PFSK-1 (cell line): ENCODE data around the gene RRP1.

Source experiments
- FOXP2 ChIP-seq: optimal IDR thresholded peaks from 2 replicates; pipeline ENCODE3; 2011; ENCODE audit warnings: borderline replicate concordance, control low read depth, inconsistent platforms; ENCODE audit not compliant: insufficient read depth; ENCODE audit errors: extremely low read length, extremely low read depth
- POLR2AphosphoS5 ChIP-seq: IDR thresholded peaks from 2 replicates; pipeline ENCODE4 v1.6.1; 2012; ENCODE audit warnings: low read depth, mild to moderate bottlenecking, control low read depth, low read length, moderate library complexity
- REST ChIP-seq, 2 experiments: IDR thresholded peaks; 2 replicates each; pipeline versions ENCODE4 v1.6.1 to v1.8.0; 2011 to 2012; ENCODE audit warnings: low read depth in 2 of 2, low read length in 2 of 2, control low read depth in 1 of 2, inconsistent platforms in 1 of 2, mild to moderate bottlenecking in 1 of 2, moderate library complexity in 1 of 2; ENCODE audit not compliant: insufficient read depth in 1 of 2
- SIN3A ChIP-seq: IDR thresholded peaks from 2 replicates; pipeline ENCODE4 v1.6.1; 2012; ENCODE audit warnings: mild to moderate bottlenecking, low read length, moderate library complexity, borderline replicate concordance; ENCODE audit not compliant: insufficient read depth
- TAF1 ChIP-seq: IDR thresholded peaks from 2 replicates; pipeline ENCODE4 v1.6.1; 2012; ENCODE audit warnings: low read length, control low read depth, borderline replicate concordance; ENCODE audit not compliant: insufficient read depth

The RRP1 gene

GRCh38 chr21:43760391-43760958 lies 28.9 kb upstream of the RRP1 start:
- TF ChIP-seq TAF1 (no peak), REST (IDR thresholded peaks at IDR 0.05; ENCODE audit: insufficient read depth in 1 of 2, low read depth in 2 of 2, low read length in 2 of 2) (no peak), FOXP2 (no peak), POLR2AphosphoS5 (no peak)

- TF ChIP-seq POLR2AphosphoS5 (no peak), FOXP2 (no peak), REST (IDR thresholded peaks at IDR 0.05; ENCODE audit: insufficient read depth in 1 of 2, low read depth in 2 of 2, low read length in 2 of 2) (no peak), TAF1 (no peak), SIN3A (no peak)
These were observed 27.5 kb upstream of the RRP1 start for GRCh38 chr21:43761886-43762285.

- no peak for TF ChIP-seq TAF1
- no peak for TF ChIP-seq REST (IDR thresholded peaks at IDR 0.05; ENCODE audit: insufficient read depth in 1 of 2, low read depth in 2 of 2, low read length in 2 of 2)
- TF ChIP-seq SIN3A = no peak
- TF ChIP-seq POLR2AphosphoS5 = no peak
- no peak for TF ChIP-seq FOXP2
These were observed 26.9 kb upstream of the RRP1 start for GRCh38 chr21:43762303-43763128.

GRCh38 chr21:43763901-43764523 lies 25.4 kb upstream of the RRP1 start:
- no peak for TF ChIP-seq TAF1
- TF ChIP-seq FOXP2 = no peak
- TF ChIP-seq POLR2AphosphoS5 = no peak; the same call in 1 of the 2 replicates
- no peak for TF ChIP-seq SIN3A
- TF ChIP-seq REST (IDR thresholded peaks at IDR 0.05; ENCODE audit: insufficient read depth in 1 of 2, low read depth in 2 of 2, low read length in 2 of 2) = no peak
